Measurements from ENCODE around the gene APOBEC3G.

GRCh38 chr22:39128508-39128907, 51.4 kb downstream of the APOBEC3G start:
- no peak for TF ChIP-seq CTCF (IDR thresholded peaks at IDR 0.05)
- TF ChIP-seq POLR2AphosphoS5 (IDR thresholded peaks at IDR 0.05): peak in 1 of 2 donors; percentile 5

All from esophagus muscularis mucosa (tissue), 3 donors.